OCI-LY7 (cell line): Measurements from ENCODE around the gene EHBP1. TPM values are rescaled to one million over a fixed set of nuclear protein-coding genes. Genes with fewer than 3 reads are reported as not detected.

Source experiments
- BruUV-seq: library from RNA; stranded (reverse); fragments of 400-500 nt; replicated peaks from 2 replicates; lab custom pipeline; 2021; lab: Mats Ljungman, UMichigan
- CTCF ChIA-PET: fragments of 300-600 bp; sonication (Branson Sonifier 250); formaldehyde crosslinking; loops from one replicate; lab custom pipeline; 2022; ENCODE audit warnings: antibody characterized with exemption; ENCODE audit not compliant: unreplicated experiment; lab: Charles Lee
- POLR2A ChIA-PET: fragments of 300-600 bp; sonication (Branson Sonifier 250); formaldehyde crosslinking; loops from one replicate; lab custom pipeline; 2022; ENCODE audit warnings: antibody characterized with exemption; lab: Charles Lee
- DNase-seq: peaks from one replicate; pipeline ENCODE4 v3.0.0-alpha.2; 2015; ENCODE audit warnings: low spot score
- H2AFZ ChIP-seq: fragments of 200-600 bp; sonication (generic), shearing (Covaris generic); 2 replicates; pipeline ENCODE4 v1.6.1; 2014; ENCODE audit warnings: mild to moderate bottlenecking, antibody characterized with exemption, low read length, moderate library complexity
- H3K27ac ChIP-seq: fragments of 200-600 bp; sonication (generic); 2 replicates; pipeline ENCODE4 v1.5.1; 2014; ENCODE audit warnings: mixed run types, low read depth, mild to moderate bottlenecking, moderate library complexity, low read length, inconsistent platforms; ENCODE audit not compliant: poor library complexity, severe bottlenecking
- H3K36me3 ChIP-seq: fragments of 200-600 bp; sonication (generic); 2 replicates; pipeline ENCODE4 v1.6.1; 2014; ENCODE audit warnings: mild to moderate bottlenecking, antibody characterized with exemption, low read length, moderate library complexity, mixed read lengths; ENCODE audit not compliant: insufficient read depth
- H3K4me1 ChIP-seq: fragments of 200-600 bp; sonication (generic); 2 replicates; pipeline ENCODE4 v1.5.1; 2014; ENCODE audit warnings: mild to moderate bottlenecking, low read length; ENCODE audit not compliant: insufficient read depth, poor library complexity, severe bottlenecking
- H3K4me2 ChIP-seq: fragments of 200-600 bp; sonication (generic); 2 replicates; pipeline ENCODE4 v1.6.1; 2014; ENCODE audit warnings: mild to moderate bottlenecking, low read length
- H3K4me3 ChIP-seq: fragments of 200-600 bp; sonication (generic); 2 replicates; pipeline ENCODE4 v1.5.1; 2014; ENCODE audit warnings: mild to moderate bottlenecking, low read depth, low read length; ENCODE audit not compliant: poor library complexity, severe bottlenecking
- H3K79me2 ChIP-seq: fragments of 200-600 bp; sonication (generic); 2 replicates; pipeline ENCODE4 v1.6.1; 2016; ENCODE audit warnings: low read depth, mild to moderate bottlenecking, low read length, moderate library complexity, mixed read lengths; ENCODE audit not compliant: insufficient read depth
- H3K9me2 ChIP-seq: fragments of 200-600 bp; sonication (generic); 2 replicates; pipeline ENCODE4 v1.6.1; 2016; ENCODE audit warnings: mild to moderate bottlenecking, low read length, mixed read lengths; ENCODE audit not compliant: insufficient read depth
- H3K9me3 ChIP-seq: fragments of 200-600 bp; sonication (generic); 2 replicates; pipeline ENCODE4 v1.6.1; 2014; ENCODE audit warnings: mild to moderate bottlenecking, mixed run types, low read length, mixed read lengths
- H4K20me1 ChIP-seq: fragments of 200-600 bp; sonication (generic); 2 replicates; pipeline ENCODE4 v1.6.1; 2014; ENCODE audit warnings: mild to moderate bottlenecking, antibody characterized with exemption, low read length, moderate library complexity, mixed read lengths; ENCODE audit not compliant: insufficient read depth
- EZH2phosphoT487 ChIP-seq: fragments of 200-600 bp; sonication (generic); IDR thresholded peaks from 2 replicates; pipeline ENCODE4 v1.6.1; 2018; ENCODE audit warnings: low read depth, borderline replicate concordance, mild to moderate bottlenecking, mixed run types, antibody characterized with exemption, low read length, moderate library complexity, mixed read lengths
- intact Hi-C: fragments of 100-400 bp; cut with micrococcal nuclease; formaldehyde crosslinking; loops from one replicate; pipeline ENCODE4 v1.10.0; 2022; ENCODE audit not compliant: unreplicated experiment
- total RNA-seq, 2 experiments: library from RNA; depleted of rRNA in 1 of 2; stranded (reverse); fragments of >200 nt in 1 of 2; shearing (Covaris generic) in 1 of 2; gene quantifications; 2 replicates each; pipeline ENCODE4 v1.2.3, GENCODE V29; 2014 to 2022
- TF ChIP-seq, protein P1 (sequence below): fragments of 200-600 bp; sonication (generic); conservative IDR thresholded peaks from 2 replicates; pipeline ENCODE4 v1.5.1; 2014; ENCODE audit warnings: mild to moderate bottlenecking, antibody characterized with exemption, low read length, moderate library complexity, mixed read lengths

The EHBP1 gene
- total RNA-seq, 2 experiments from 2014 or later: 26.8 to 34.1 TPM

DNA sequence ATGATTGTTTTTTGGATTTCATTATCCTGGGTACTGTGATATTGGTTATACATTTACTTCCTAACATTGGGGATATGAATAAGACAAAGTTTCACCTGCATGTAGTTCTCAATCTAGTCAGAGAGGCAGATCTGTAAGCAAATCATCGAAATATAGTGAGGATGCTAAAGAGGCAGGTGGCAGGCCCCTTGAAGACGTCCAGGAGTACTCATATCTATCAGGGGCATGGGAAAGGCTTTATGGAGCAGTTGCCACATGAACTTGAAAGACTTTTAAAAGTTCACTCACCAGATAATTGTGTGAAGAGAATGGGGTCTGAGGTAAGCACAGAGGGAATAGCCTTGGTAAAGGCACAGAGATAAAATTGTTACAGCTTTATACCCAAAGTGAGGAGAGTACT lies 78.8 kb downstream of the EHBP1 start:
- no peak for TF ChIP-seq EZH2phosphoT487
- TF ChIP-seq, protein P1, sequence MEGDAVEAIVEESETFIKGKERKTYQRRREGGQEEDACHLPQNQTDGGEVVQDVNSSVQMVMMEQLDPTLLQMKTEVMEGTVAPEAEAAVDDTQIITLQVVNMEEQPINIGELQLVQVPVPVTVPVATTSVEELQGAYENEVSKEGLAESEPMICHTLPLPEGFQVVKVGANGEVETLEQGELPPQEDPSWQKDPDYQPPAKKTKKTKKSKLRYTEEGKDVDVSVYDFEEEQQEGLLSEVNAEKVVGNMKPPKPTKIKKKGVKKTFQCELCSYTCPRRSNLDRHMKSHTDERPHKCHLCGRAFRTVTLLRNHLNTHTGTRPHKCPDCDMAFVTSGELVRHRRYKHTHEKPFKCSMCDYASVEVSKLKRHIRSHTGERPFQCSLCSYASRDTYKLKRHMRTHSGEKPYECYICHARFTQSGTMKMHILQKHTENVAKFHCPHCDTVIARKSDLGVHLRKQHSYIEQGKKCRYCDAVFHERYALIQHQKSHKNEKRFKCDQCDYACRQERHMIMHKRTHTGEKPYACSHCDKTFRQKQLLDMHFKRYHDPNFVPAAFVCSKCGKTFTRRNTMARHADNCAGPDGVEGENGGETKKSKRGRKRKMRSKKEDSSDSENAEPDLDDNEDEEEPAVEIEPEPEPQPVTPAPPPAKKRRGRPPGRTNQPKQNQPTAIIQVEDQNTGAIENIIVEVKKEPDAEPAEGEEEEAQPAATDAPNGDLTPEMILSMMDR: no peak
- 0 out of 2 replicates have a peak, but pooled peaks cover 5% of the 10 kb centered on the region for H3K9me3 ChIP-seq
- no peak overlapping the region for H3K4me3 ChIP-seq
- ChIA-PET CTCF (no interaction called here), POLR2A (no interaction called here)
- BruUV-seq: no TSS peak
- no peaks in the 10 kb centered on the region for H3K9me2 ChIP-seq
- no peaks in the 10 kb centered on the region for H4K20me1 ChIP-seq
- H3K4me2 ChIP-seq: no peak overlapping the region
- no peaks in the 10 kb centered on the region; the same call in 1 of the 2 replicates for H3K36me3 ChIP-seq
- no peak overlapping the region for H2AFZ ChIP-seq
- intact Hi-C loops: loop anchor here (10.0 kb wide), 2 partner anchors 520 to 640 kb away; no protein-coding TSS in a partner anchor
- no peaks in the 10 kb centered on the region for H3K79me2 ChIP-seq
- DNase-seq: no peak
- H3K4me1 ChIP-seq: no peaks in the 10 kb centered on the region
- H3K27ac ChIP-seq: no peak overlapping the region

DNA sequence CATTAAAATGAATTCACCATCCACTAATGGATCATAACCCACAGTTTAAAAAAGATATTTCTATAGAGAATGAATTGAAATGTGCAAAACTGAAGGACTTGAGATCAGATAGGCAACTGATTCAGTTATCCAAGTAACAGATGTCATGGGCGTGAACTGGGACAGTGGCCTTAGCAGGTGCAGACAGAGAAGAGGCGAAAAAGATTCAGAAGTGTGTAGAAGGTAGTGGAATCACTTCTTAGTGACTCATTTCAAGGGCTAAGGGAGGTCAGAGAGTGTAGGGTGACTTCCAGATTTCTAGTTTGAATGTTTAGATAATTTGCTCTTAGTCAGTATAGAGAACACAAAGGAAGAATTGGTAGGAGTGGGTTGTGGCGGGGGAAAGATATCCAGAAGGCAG lies 79.7 kb downstream of the EHBP1 start:
- Histone ChIP-seq H3K4me3 (no peak overlapping the region), H3K4me2 (no peak overlapping the region), H3K9me2 (no peaks in the 10 kb centered on the region), H4K20me1 (no peaks in the 10 kb centered on the region), H2AFZ (no peak overlapping the region), H3K9me3 (0 out of 2 replicates have a peak, but pooled peaks cover 5% of the 10 kb centered on the region), H3K36me3 (no peaks in the 10 kb centered on the region; the same call in 1 of the 2 replicates), H3K79me2 (no peaks in the 10 kb centered on the region), H3K4me1 (no peaks in the 10 kb centered on the region), H3K27ac (no peak overlapping the region)
- CTCF ChIA-PET: no interaction called here
- intact Hi-C loops: loop anchor here (10.0 kb wide), 2 partner anchors 520 to 640 kb away; no protein-coding TSS in a partner anchor
- TF ChIP-seq, protein P1: no peak
- TF ChIP-seq EZH2phosphoT487: no peak
- POLR2A ChIA-PET: no interaction called here
- DNase-seq: no peak
- no TSS peak for BruUV-seq

DNA sequence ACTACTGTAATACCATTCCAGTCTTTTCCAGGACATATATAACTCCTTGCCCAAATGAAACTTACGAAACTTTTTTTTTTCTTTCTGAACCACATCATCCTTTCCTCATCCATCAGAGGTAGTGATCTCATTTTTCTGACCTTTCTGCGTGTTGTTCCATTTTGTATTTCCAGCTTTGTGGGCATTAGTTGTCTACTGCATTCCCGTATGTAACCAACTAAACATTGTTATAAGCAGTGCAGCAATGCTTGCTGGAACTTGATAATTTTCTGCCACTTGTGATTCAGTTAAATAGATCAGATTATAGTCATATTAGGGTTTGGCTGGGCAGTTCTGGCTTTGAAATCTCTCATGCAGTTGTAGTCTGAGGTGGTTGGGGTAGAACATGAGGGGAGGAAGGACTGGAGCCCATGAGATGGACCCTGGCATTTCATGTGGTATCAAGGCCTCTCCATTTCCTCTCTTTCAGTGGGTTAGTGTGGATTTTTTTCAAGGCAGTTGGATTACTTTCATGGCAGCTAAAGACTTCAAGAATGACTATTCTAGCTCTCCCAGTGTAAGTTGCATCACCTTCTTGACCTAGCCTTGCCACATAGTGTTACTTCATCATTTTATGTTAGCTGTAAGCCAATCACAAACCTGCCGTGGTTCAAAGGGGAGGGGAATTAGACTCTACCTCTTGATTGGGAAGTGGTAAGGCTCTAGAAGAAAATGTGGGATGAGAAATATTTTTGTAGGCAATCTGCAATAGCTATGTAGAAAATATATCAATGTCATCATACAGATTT lies 80.5 kb downstream of the EHBP1 start:
- H3K36me3 ChIP-seq: no peaks in the 10 kb centered on the region; the same call in 1 of the 2 replicates

More for the DNA sequence above, 80.5 kb downstream of the EHBP1 start:
- Histone ChIP-seq H3K27ac (no peak overlapping the region), H3K79me2 (no peaks in the 10 kb centered on the region), H3K9me2 (no peaks in the 10 kb centered on the region), H4K20me1 (no peaks in the 10 kb centered on the region), H2AFZ (no peak overlapping the region), H3K4me2 (no peak overlapping the region), H3K4me1 (no peaks in the 10 kb centered on the region), H3K4me3 (no peak overlapping the region), H3K9me3 (0 out of 2 replicates have a peak, but pooled peaks cover 5% of the 10 kb centered on the region)
- no peak for DNase-seq
- TF ChIP-seq EZH2phosphoT487: no peak
- TF ChIP-seq, protein P1: no peak
- intact Hi-C loops: loop anchor here (10.0 kb wide), 2 partner anchors 519 to 639 kb away; no protein-coding TSS in a partner anchor
- ChIA-PET CTCF (no interaction called here), POLR2A (no interaction called here)
- no TSS peak for BruUV-seq
